Bronchial epithelial cell (primary cell): ENCODE measurements around the gene PDE1C. TPM values are rescaled to one million over a fixed set of nuclear protein-coding genes. Genes with fewer than 3 reads are reported as not detected.

Source experiments
- DNase-seq: peaks from one replicate; pipeline ENCODE4 v3.0.0-alpha.2; 2010; ENCODE audit warnings: low read depth
- FAIRE-seq: peaks from 2 replicates; lab custom pipeline; 2011; peaks lifted over from hg19 to GRCh38; lab: Jason Lieb, UNC
- H3K27me3 ChIP-seq: 2 replicates; pipeline ENCODE4 v1.5.1; 2011; ENCODE audit warnings: low read length; ENCODE audit not compliant: control insufficient read depth, insufficient read depth
- H3K36me3 ChIP-seq: 2 replicates; pipeline ENCODE4 v1.5.1; 2011; ENCODE audit warnings: low read length; ENCODE audit not compliant: control insufficient read depth, insufficient read depth
- H3K4me3 ChIP-seq: 2 replicates; pipeline ENCODE4 v1.5.1; 2011; ENCODE audit warnings: mild to moderate bottlenecking, low read depth, low read length, control low read depth
- CTCF ChIP-seq: IDR thresholded peaks from 2 replicates; pipeline ENCODE4 v1.5.1; 2011; ENCODE audit warnings: mild to moderate bottlenecking, moderate library complexity, low read length, control low read depth, inconsistent platforms; ENCODE audit not compliant: insufficient read depth, severe bottlenecking
- total RNA-seq: library from RNA; depleted of rRNA; stranded (reverse); fragments of >200 nt; gene quantifications from 2 replicates; pipeline ENCODE4 v1.2.1, GENCODE V29; 2014

PDE1C gene
- total RNA-seq, 1 donor from 2014 or later = not detected

- Histone ChIP-seq H3K36me3 (no peaks in the 10 kb centered on the region), H3K27me3 (no peaks in the 10 kb centered on the region), H3K4me3 (no peak overlapping the region)
- DNase-seq = no peak
- FAIRE-seq = no peak
- no peak for TF ChIP-seq CTCF
These were observed 183.2 kb downstream of the PDE1C start for GRCh38 chr7:31887006-31887405.

- DNase-seq = no peak
- no peak for TF ChIP-seq CTCF
- H3K36me3 ChIP-seq = no peaks in the 10 kb centered on the region
- FAIRE-seq = no peak
- no peak overlapping the region for H3K4me3 ChIP-seq
- no peaks in the 10 kb centered on the region for H3K27me3 ChIP-seq
These were observed 185.0 kb downstream of the PDE1C start for GRCh38 chr7:31885171-31885570.

GRCh38 chr7:31883761-31884164, 186.4 kb downstream of the PDE1C start:
- no peak for TF ChIP-seq CTCF
- FAIRE-seq (no peak), DNase-seq (peak; percentile 67)
- Histone ChIP-seq H3K36me3 (no peaks in the 10 kb centered on the region), H3K4me3 (no peak overlapping the region), H3K27me3 (no peaks in the 10 kb centered on the region)

GRCh38 chr7:31882187-31882586, 188.0 kb downstream of the PDE1C start:
- DNase-seq (no peak), FAIRE-seq (no peak)
- Histone ChIP-seq H3K4me3 (no peak overlapping the region), H3K36me3 (no peaks in the 10 kb centered on the region), H3K27me3 (no peaks in the 10 kb centered on the region)
- no peak for TF ChIP-seq CTCF

GRCh38 chr7:31878875-31879274, 191.3 kb downstream of the PDE1C start:
- Histone ChIP-seq H3K4me3 (no peak overlapping the region), H3K27me3 (no peaks in the 10 kb centered on the region), H3K36me3 (no peaks in the 10 kb centered on the region)
- DNase-seq = no peak
- no peak for FAIRE-seq
- no peak for TF ChIP-seq CTCF

- FAIRE-seq (no peak), DNase-seq (peak; percentile 25)
- H3K27me3 ChIP-seq = no peaks in the 10 kb centered on the region
- no peak for TF ChIP-seq CTCF
- no peaks in the 10 kb centered on the region for H3K36me3 ChIP-seq
- H3K4me3 ChIP-seq = no peak overlapping the region
These were observed 194.8 kb downstream of the PDE1C start for GRCh38 chr7:31875424-31875823.
